Neural progenitor cell (in vitro differentiated cells): Measurements from ENCODE around the gene BRD3OS. TPM values are rescaled to one million over a fixed set of nuclear protein-coding genes. Genes with fewer than 3 reads are reported as not detected.

Source experiments
- DNase-seq: peaks from one replicate; pipeline ENCODE4 v3.0.0-alpha.2; 2016; ENCODE audit warnings: low spot score
- H2AFZ ChIP-seq: fragments of 200-600 bp; sonication (generic); replicated peaks from 2 replicates; pipeline ENCODE4 v1.6.1; 2016; ENCODE audit warnings: antibody characterized with exemption
- H3F3A ChIP-seq: fragments of 200-600 bp; sonication (generic); 2 replicates; pipeline ENCODE4 v1.6.1; 2016; ENCODE audit warnings: antibody characterized with exemption, low read depth
- H3K27ac ChIP-seq: fragments of 200-600 bp; sonication (generic); 2 replicates; pipeline ENCODE4 v1.5.1; 2016; ENCODE audit warnings: mild to moderate bottlenecking
- H3K27me3 ChIP-seq: fragments of 200-600 bp; sonication (generic); 2 replicates; pipeline ENCODE4 v1.6.1; 2016; ENCODE audit warnings: mild to moderate bottlenecking, moderate library complexity
- H3K36me3 ChIP-seq: fragments of 200-600 bp; sonication (generic); 2 replicates; pipeline ENCODE4 v1.5.1; 2016
- H3K4me1 ChIP-seq: fragments of 200-600 bp; sonication (generic); 2 replicates; pipeline ENCODE4 v1.6.1; 2016; ENCODE audit warnings: mixed run types
- H3K4me2 ChIP-seq: fragments of 200-600 bp; sonication (generic); 2 replicates; pipeline ENCODE4 v1.6.1; 2016
- H3K4me3 ChIP-seq: fragments of 200-600 bp; sonication (generic); 2 replicates; pipeline ENCODE4 v1.5.1; 2016
- H3K79me2 ChIP-seq: fragments of 200-600 bp; sonication (generic); 2 replicates; pipeline ENCODE4 v1.6.1; 2016; ENCODE audit warnings: low read depth
- H3K9ac ChIP-seq: fragments of 200-600 bp; sonication (generic); 2 replicates; pipeline ENCODE4 v1.6.1; 2016
- H3K9me3 ChIP-seq: fragments of 200-600 bp; sonication (generic); 2 replicates; pipeline ENCODE4 v1.5.1; 2016; ENCODE audit warnings: low read depth
- H4K20me1 ChIP-seq: fragments of 200-600 bp; sonication (generic); 2 replicates; pipeline ENCODE4 v1.6.1; 2016; ENCODE audit warnings: low read depth
- H3K27ac Mint-ChIP-seq: 3 replicates; pipeline ENCODE4 v1.8.0; 2021; ENCODE audit warnings: mixed read lengths
- H3K27me3 Mint-ChIP-seq: 2 replicates; pipeline ENCODE4 v1.8.0; 2022; ENCODE audit warnings: low read depth, mild to moderate bottlenecking, inconsistent platforms, moderate library complexity, mixed read lengths; ENCODE audit not compliant: insufficient read depth
- H3K36me3 Mint-ChIP-seq: 3 replicates; pipeline ENCODE4 v1.8.0; 2021; ENCODE audit warnings: mixed read lengths
- H3K4me1 Mint-ChIP-seq: 3 replicates; pipeline ENCODE4 v1.8.0; 2021; ENCODE audit warnings: mixed read lengths
- H3K4me3 Mint-ChIP-seq: 3 replicates; pipeline ENCODE4 v1.8.0; 2021; ENCODE audit warnings: mild to moderate bottlenecking, moderate library complexity, mixed read lengths
- H3K9me3 Mint-ChIP-seq: 3 replicates; pipeline ENCODE4 v1.8.0; 2020; ENCODE audit warnings: mixed read lengths
- EZH2 ChIP-seq: fragments of 200-600 bp; sonication (generic); IDR thresholded peaks from 2 replicates; pipeline ENCODE4 v1.6.1; 2017; ENCODE audit warnings: antibody characterized with exemption, mild to moderate bottlenecking, moderate library complexity
- EZH2phosphoT487 ChIP-seq: fragments of 200-600 bp; sonication (generic); IDR thresholded peaks from 2 replicates; pipeline ENCODE4 v1.6.1; 2017; ENCODE audit warnings: antibody characterized with exemption
- total RNA-seq: library from RNA; depleted of rRNA; stranded (reverse); fragments of >200 nt; gene quantifications from 2 replicates; pipeline ENCODE4 v1.2.3, GENCODE V29; 2015; ENCODE audit warnings: low replicate concordance
- TF ChIP-seq, protein P1 (sequence below): fragments of 200-600 bp; sonication (generic); IDR thresholded peaks from 2 replicates; pipeline ENCODE4 v1.5.1; 2017; ENCODE audit warnings: antibody characterized with exemption, mild to moderate bottlenecking

Gene BRD3OS
- total RNA-seq, 1 donor from 2014 or later = 19.0 TPM

DNA sequence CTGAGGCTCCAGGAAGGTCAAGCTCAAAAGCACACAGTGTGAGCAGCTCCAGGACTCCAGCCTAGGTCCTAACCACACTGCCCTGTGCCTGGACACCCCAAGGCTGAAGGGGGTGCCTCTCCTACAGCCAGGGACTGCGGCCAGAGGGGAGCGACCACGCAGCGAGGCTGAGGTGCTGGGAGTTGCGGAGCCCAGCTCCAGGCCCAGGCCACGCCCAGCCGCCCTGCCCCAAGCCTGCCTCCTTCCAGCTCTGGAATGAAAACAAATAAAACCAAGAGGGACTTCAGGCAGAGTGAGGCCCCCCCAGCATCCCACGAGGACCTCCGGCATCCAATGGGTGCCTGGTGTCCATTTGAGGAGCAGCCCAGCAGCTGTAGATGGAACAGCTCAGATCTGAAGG, 48.4 kb upstream of the BRD3OS start:
- H2AFZ ChIP-seq = no peak overlapping the region
- H3K27ac Mint-ChIP-seq = no peak overlapping the region
- no peak overlapping the region for H3K9ac ChIP-seq
- no peak overlapping the region for H3K4me3 Mint-ChIP-seq
- H3K27ac ChIP-seq = no peak overlapping the region
- no peak for DNase-seq
- H3K36me3 ChIP-seq = no peaks in the 10 kb centered on the region
- H4K20me1 ChIP-seq = peaks cover 100% of the 10 kb centered on the region
- peaks cover 100% of the 10 kb centered on the region for H3K79me2 ChIP-seq
- peaks cover 47% of the 10 kb centered on the region for H3K4me1 Mint-ChIP-seq
- peaks cover 2% of the 10 kb centered on the region for H3K36me3 Mint-ChIP-seq
- no peaks in the 10 kb centered on the region for H3K27me3 ChIP-seq
- no peaks in the 10 kb centered on the region for H3F3A ChIP-seq
- H3K27me3 Mint-ChIP-seq = peaks cover 2% of the 10 kb centered on the region
- no peaks in the 10 kb centered on the region for H3K9me3 ChIP-seq
- no peak overlapping the region for H3K4me3 ChIP-seq
- no peak for TF ChIP-seq EZH2
- TF ChIP-seq EZH2phosphoT487 = no peak
- TF ChIP-seq, protein P1, sequence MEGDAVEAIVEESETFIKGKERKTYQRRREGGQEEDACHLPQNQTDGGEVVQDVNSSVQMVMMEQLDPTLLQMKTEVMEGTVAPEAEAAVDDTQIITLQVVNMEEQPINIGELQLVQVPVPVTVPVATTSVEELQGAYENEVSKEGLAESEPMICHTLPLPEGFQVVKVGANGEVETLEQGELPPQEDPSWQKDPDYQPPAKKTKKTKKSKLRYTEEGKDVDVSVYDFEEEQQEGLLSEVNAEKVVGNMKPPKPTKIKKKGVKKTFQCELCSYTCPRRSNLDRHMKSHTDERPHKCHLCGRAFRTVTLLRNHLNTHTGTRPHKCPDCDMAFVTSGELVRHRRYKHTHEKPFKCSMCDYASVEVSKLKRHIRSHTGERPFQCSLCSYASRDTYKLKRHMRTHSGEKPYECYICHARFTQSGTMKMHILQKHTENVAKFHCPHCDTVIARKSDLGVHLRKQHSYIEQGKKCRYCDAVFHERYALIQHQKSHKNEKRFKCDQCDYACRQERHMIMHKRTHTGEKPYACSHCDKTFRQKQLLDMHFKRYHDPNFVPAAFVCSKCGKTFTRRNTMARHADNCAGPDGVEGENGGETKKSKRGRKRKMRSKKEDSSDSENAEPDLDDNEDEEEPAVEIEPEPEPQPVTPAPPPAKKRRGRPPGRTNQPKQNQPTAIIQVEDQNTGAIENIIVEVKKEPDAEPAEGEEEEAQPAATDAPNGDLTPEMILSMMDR = no peak
- H3K4me1 ChIP-seq = peaks cover 24% of the 10 kb centered on the region
- H3K9me3 Mint-ChIP-seq = no peaks in the 10 kb centered on the region
- no peak overlapping the region for H3K4me2 ChIP-seq

- no peak overlapping the region for H3K27ac ChIP-seq
- no peaks in the 10 kb centered on the region for H3K9me3 ChIP-seq
- peaks cover 2% of the 10 kb centered on the region for H3K36me3 Mint-ChIP-seq
- H3F3A ChIP-seq = no peaks in the 10 kb centered on the region
- TF ChIP-seq EZH2 = no peak
- no peak for TF ChIP-seq EZH2phosphoT487
- TF ChIP-seq, protein P1 = no peak
- H3K4me1 Mint-ChIP-seq = peaks cover 40% of the 10 kb centered on the region
- H3K27me3 ChIP-seq = no peaks in the 10 kb centered on the region
- no peak for DNase-seq
- H3K4me1 ChIP-seq = peaks cover 20% of the 10 kb centered on the region
- no peak overlapping the region for H3K9ac ChIP-seq
- no peak overlapping the region for H3K4me3 Mint-ChIP-seq
- H4K20me1 ChIP-seq = peaks cover 100% of the 10 kb centered on the region
- H3K27ac Mint-ChIP-seq = no peak overlapping the region
- H3K4me3 ChIP-seq = no peak overlapping the region
- no peak overlapping the region for H2AFZ ChIP-seq
- H3K36me3 ChIP-seq = no peaks in the 10 kb centered on the region
- peaks cover 2% of the 10 kb centered on the region for H3K27me3 Mint-ChIP-seq
- no peaks in the 10 kb centered on the region for H3K9me3 Mint-ChIP-seq
- peaks cover 100% of the 10 kb centered on the region for H3K79me2 ChIP-seq
- H3K4me2 ChIP-seq = no peak overlapping the region
These were observed 47.7 kb upstream of the BRD3OS start for GRCh38 chr9:133977421-133978201.

GRCh38 chr9:133978226-133978898, 46.9 kb upstream of the BRD3OS start:
- TF ChIP-seq EZH2phosphoT487 (no peak), EZH2 (no peak)
- TF ChIP-seq, protein P1 = no peak
- H3K4me3 ChIP-seq = no peak overlapping the region
- peaks cover 100% of the 10 kb centered on the region for H3K79me2 ChIP-seq
- Mint-ChIP-seq H3K4me1 (peaks cover 42% of the 10 kb centered on the region), H3K4me3 (no peak overlapping the region), H3K9me3 (no peaks in the 10 kb centered on the region), H3K27ac (no peak overlapping the region), H3K27me3 (peaks cover 2% of the 10 kb centered on the region), H3K36me3 (peaks cover 2% of the 10 kb centered on the region)
- H2AFZ ChIP-seq = no peak overlapping the region
- H3K36me3 ChIP-seq = no peaks in the 10 kb centered on the region
- H3K9ac ChIP-seq = no peak overlapping the region
- H3F3A ChIP-seq = no peaks in the 10 kb centered on the region
- no peak overlapping the region for H3K4me2 ChIP-seq
- no peak overlapping the region for H3K27ac ChIP-seq
- no peak for DNase-seq
- no peaks in the 10 kb centered on the region for H3K27me3 ChIP-seq
- peaks cover 20% of the 10 kb centered on the region for H3K4me1 ChIP-seq
- H4K20me1 ChIP-seq = peaks cover 100% of the 10 kb centered on the region
- H3K9me3 ChIP-seq = no peaks in the 10 kb centered on the region
